Measurements from ENCODE around the gene ZNF219.

- TF ChIP-seq CTCF (conservative IDR thresholded peaks at IDR 0.05; ENCODE audit: low read length) (no peak), EZH2phosphoT487 (IDR thresholded peaks at IDR 0.05; ENCODE audit: borderline replicate concordance) (no peak)
Observed at GRCh38 chr14:21112255-21112654, 13.8 kb upstream of the ZNF219 start.

Data from Loucy (cell line).